HEK293 (cell line): ENCODE measurements around the gene VSIG10L.
A peak's percentile ranks its signal among the peaks of the same experiment; 100 is the strongest.

Experiments used
- GFI1B ChIP-seq: fragments of 450-650 bp; formaldehyde crosslinking; IDR thresholded peaks from 2 replicates; pipeline ENCODE4 v1.5.1; 2016; ENCODE audit warnings: missing biosample characterization, missing genetic modification characterization
- GLIS1 ChIP-seq: fragments of 450-650 bp; formaldehyde crosslinking; IDR thresholded peaks from 2 replicates; pipeline ENCODE4 v1.5.1; 2016; ENCODE audit warnings: missing biosample characterization, missing genetic modification characterization
- HOXD13 ChIP-seq: sonication (generic); formaldehyde crosslinking; IDR thresholded peaks from 2 replicates; pipeline ENCODE4 v1.8.0; 2022; ENCODE audit warnings: missing genetic modification reagents, borderline replicate concordance
- KLF1 ChIP-seq: fragments of 450-650 bp; formaldehyde crosslinking; IDR thresholded peaks from 2 replicates; pipeline ENCODE4 v1.5.1; 2016; ENCODE audit warnings: missing biosample characterization, missing genetic modification characterization
- KLF16 ChIP-seq: fragments of 450-650 bp; formaldehyde crosslinking; IDR thresholded peaks from 2 replicates; pipeline ENCODE4 v1.5.1; 2017; ENCODE audit warnings: missing biosample characterization, missing genetic modification characterization
- KLF8 ChIP-seq: fragments of 450-650 bp; formaldehyde crosslinking; IDR thresholded peaks from 2 replicates; pipeline ENCODE4 v1.5.1; 2016; ENCODE audit warnings: missing biosample characterization, missing genetic modification characterization
- PRDM1 ChIP-seq: fragments of 450-650 bp; formaldehyde crosslinking; IDR thresholded peaks from 2 replicates; pipeline ENCODE4; 2016; ENCODE audit warnings: missing biosample characterization, missing genetic modification characterization
- SP2 ChIP-seq: fragments of 450-650 bp; formaldehyde crosslinking; IDR thresholded peaks from 2 replicates; pipeline ENCODE4 v1.5.1; 2016; ENCODE audit warnings: missing biosample characterization, missing genetic modification characterization
- TCF7L2 ChIP-seq: IDR thresholded peaks from 2 replicates; pipeline ENCODE4 v1.6.1; 2011; ENCODE audit warnings: low read depth, mild to moderate bottlenecking, inconsistent platforms, low read length, moderate library complexity, borderline replicate concordance
- ZBTB6 ChIP-seq: fragments of 450-650 bp; formaldehyde crosslinking; IDR thresholded peaks from 2 replicates; pipeline ENCODE4 v1.5.1; 2017; ENCODE audit warnings: missing biosample characterization, missing genetic modification characterization
- ZEB2 ChIP-seq: fragments of 450-650 bp; formaldehyde crosslinking; IDR thresholded peaks from 2 replicates; pipeline ENCODE4 v1.5.1; 2016; ENCODE audit warnings: missing biosample characterization, missing genetic modification characterization
- ZNF16 ChIP-seq: fragments of 450-650 bp; formaldehyde crosslinking; IDR thresholded peaks from 2 replicates; pipeline ENCODE4 v1.5.1; 2016; ENCODE audit warnings: low read depth, missing biosample characterization, missing genetic modification characterization
- ZNF292 ChIP-seq: fragments of 450-650 bp; formaldehyde crosslinking; IDR thresholded peaks from 2 replicates; pipeline ENCODE4 v1.5.1; 2016; ENCODE audit warnings: low read depth, missing biosample characterization, missing genetic modification characterization, borderline replicate concordance
- ZNF416 ChIP-seq: fragments of 450-650 bp; formaldehyde crosslinking; IDR thresholded peaks from 2 replicates; pipeline ENCODE4 v1.5.1; 2016; ENCODE audit warnings: missing biosample characterization, missing genetic modification characterization
- ZNF449 ChIP-seq: fragments of 450-650 bp; formaldehyde crosslinking; IDR thresholded peaks from 2 replicates; pipeline ENCODE4 v1.5.1; 2017; ENCODE audit warnings: missing biosample characterization, mild to moderate bottlenecking, missing genetic modification characterization, moderate library complexity
- ZNF518A ChIP-seq: fragments of 450-650 bp; formaldehyde crosslinking; conservative IDR thresholded peaks from 2 replicates; pipeline ENCODE4 v1.5.1; 2016; ENCODE audit warnings: low read depth, missing biosample characterization, missing genetic modification characterization
- ZNF529 ChIP-seq: fragments of 450-650 bp; formaldehyde crosslinking; IDR thresholded peaks from 2 replicates; pipeline ENCODE4 v1.5.1; 2017; ENCODE audit warnings: missing genetic modification characterization, missing biosample characterization; ENCODE audit not compliant: insufficient replicate concordance
- ZNF555 ChIP-seq: fragments of 450-650 bp; formaldehyde crosslinking; conservative IDR thresholded peaks from 2 replicates; pipeline ENCODE4 v1.5.1; 2017; ENCODE audit warnings: missing biosample characterization, mild to moderate bottlenecking, missing genetic modification characterization, inconsistent platforms
- ZNF560 ChIP-seq: fragments of 450-650 bp; formaldehyde crosslinking; IDR thresholded peaks from 2 replicates; pipeline ENCODE4 v1.5.1; 2017; ENCODE audit warnings: missing biosample characterization, missing genetic modification characterization, borderline replicate concordance
- ZNF626 ChIP-seq: fragments of 450-650 bp; sonication (Bioruptor Pico); formaldehyde crosslinking; IDR thresholded peaks from 2 replicates; pipeline ENCODE4 v1.5.1; 2018; ENCODE audit warnings: missing biosample characterization, missing genetic modification characterization, inconsistent platforms
- ZNF76 ChIP-seq: fragments of 450-650 bp; formaldehyde crosslinking; IDR thresholded peaks from 2 replicates; pipeline ENCODE4; 2016; ENCODE audit warnings: low read depth, missing biosample characterization, missing genetic modification characterization, borderline replicate concordance
- ZNF830 ChIP-seq: fragments of 450-650 bp; IDR thresholded peaks from 2 replicates; pipeline ENCODE4 v1.5.0; 2018; ENCODE audit warnings: missing biosample characterization, missing genetic modification characterization, low read depth, mild to moderate bottlenecking, moderate library complexity
- ZXDB ChIP-seq: fragments of 450-650 bp; formaldehyde crosslinking; IDR thresholded peaks from 2 replicates; pipeline ENCODE4 v1.5.1; 2016; ENCODE audit warnings: missing biosample characterization, missing genetic modification characterization
- TF ChIP-seq, protein P1 (sequence below): fragments of 450-650 bp; formaldehyde crosslinking; IDR thresholded peaks from 2 replicates; pipeline ENCODE4 v1.5.1; 2016; ENCODE audit warnings: missing biosample characterization, missing genetic modification characterization, low read depth
- TF ChIP-seq, protein P2 (sequence below): fragments of 450-650 bp; formaldehyde crosslinking; optimal IDR thresholded peaks from 2 replicates; pipeline ENCODE3; 2016; ENCODE audit warnings: missing biosample characterization, mild to moderate bottlenecking, missing genetic modification characterization
- TF ChIP-seq, protein P3 (sequence below): fragments of 450-650 bp; formaldehyde crosslinking; IDR thresholded peaks from 2 replicates; pipeline ENCODE4 v1.5.1; 2016; ENCODE audit warnings: missing biosample characterization, missing genetic modification characterization, borderline replicate concordance

VSIG10L gene

GRCh38 chr19:51338563-51339312 lies 3.2 kb downstream of the VSIG10L start (continued):
- TF ChIP-seq, protein P1, sequence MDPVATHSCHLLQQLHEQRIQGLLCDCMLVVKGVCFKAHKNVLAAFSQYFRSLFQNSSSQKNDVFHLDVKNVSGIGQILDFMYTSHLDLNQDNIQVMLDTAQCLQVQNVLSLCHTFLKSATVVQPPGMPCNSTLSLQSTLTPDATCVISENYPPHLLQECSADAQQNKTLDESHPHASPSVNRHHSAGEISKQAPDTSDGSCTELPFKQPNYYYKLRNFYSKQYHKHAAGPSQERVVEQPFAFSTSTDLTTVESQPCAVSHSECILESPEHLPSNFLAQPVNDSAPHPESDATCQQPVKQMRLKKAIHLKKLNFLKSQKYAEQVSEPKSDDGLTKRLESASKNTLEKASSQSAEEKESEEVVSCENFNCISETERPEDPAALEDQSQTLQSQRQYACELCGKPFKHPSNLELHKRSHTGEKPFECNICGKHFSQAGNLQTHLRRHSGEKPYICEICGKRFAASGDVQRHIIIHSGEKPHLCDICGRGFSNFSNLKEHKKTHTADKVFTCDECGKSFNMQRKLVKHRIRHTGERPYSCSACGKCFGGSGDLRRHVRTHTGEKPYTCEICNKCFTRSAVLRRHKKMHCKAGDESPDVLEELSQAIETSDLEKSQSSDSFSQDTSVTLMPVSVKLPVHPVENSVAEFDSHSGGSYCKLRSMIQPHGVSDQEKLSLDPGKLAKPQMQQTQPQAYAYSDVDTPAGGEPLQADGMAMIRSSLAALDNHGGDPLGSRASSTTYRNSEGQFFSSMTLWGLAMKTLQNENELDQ (tag by site-specific recombination) = no peak
- no peak for TF ChIP-seq ZNF830 (tag by site-specific recombination)
- peak; percentile 52; the same call in 1 of the 2 replicates for TF ChIP-seq ZEB2
- TF ChIP-seq PRDM1 (tag by site-specific recombination) = peak; percentile 82
- TF ChIP-seq ZNF449 = no peak
- no peak for TF ChIP-seq ZNF518A (tag by site-specific recombination)
- peak; percentile 67 for TF ChIP-seq KLF16 (tag by site-specific recombination)
- no peak for TF ChIP-seq ZNF560 (tag by site-specific recombination)
- no peak for TF ChIP-seq TCF7L2
- TF ChIP-seq HOXD13 (CRISPR knock-in tag) = no peak
- peak; percentile 57; the same call in 1 of the 2 replicates for TF ChIP-seq GLIS1 (tag by site-specific recombination)
- no peak for TF ChIP-seq ZNF76 (tag by site-specific recombination)
- TF ChIP-seq ZNF529 (tag by site-specific recombination) = no peak
- peak; percentile 39; the same call in 1 of the 2 replicates for TF ChIP-seq ZXDB
- no peak for TF ChIP-seq ZBTB6 (tag by site-specific recombination)
- peak; percentile 2 for TF ChIP-seq SP2 (tag by site-specific recombination)
- no peak for TF ChIP-seq ZNF555 (tag by site-specific recombination)
- TF ChIP-seq GFI1B (tag by site-specific recombination) = no peak
- TF ChIP-seq, protein P2, sequence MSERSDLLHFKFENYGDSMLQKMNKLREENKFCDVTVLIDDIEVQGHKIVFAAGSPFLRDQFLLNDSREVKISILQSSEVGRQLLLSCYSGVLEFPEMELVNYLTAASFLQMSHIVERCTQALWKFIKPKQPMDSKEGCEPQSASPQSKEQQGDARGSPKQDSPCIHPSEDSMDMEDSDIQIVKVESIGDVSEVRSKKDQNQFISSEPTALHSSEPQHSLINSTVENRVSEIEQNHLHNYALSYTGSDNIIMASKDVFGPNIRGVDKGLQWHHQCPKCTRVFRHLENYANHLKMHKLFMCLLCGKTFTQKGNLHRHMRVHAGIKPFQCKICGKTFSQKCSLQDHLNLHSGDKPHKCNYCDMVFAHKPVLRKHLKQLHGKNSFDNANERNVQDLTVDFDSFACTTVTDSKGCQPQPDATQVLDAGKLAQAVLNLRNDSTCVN (tag by site-specific recombination) = peak; percentile 55
- TF ChIP-seq, protein P3, sequence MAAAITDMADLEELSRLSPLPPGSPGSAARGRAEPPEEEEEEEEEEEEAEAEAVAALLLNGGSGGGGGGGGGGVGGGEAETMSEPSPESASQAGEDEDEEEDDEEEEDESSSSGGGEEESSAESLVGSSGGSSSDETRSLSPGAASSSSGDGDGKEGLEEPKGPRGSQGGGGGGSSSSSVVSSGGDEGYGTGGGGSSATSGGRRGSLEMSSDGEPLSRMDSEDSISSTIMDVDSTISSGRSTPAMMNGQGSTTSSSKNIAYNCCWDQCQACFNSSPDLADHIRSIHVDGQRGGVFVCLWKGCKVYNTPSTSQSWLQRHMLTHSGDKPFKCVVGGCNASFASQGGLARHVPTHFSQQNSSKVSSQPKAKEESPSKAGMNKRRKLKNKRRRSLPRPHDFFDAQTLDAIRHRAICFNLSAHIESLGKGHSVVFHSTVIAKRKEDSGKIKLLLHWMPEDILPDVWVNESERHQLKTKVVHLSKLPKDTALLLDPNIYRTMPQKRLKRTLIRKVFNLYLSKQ (tag by site-specific recombination) = no peak
- no peak for TF ChIP-seq ZNF16 (tag by site-specific recombination)
- TF ChIP-seq KLF8 (tag by site-specific recombination) = no peak; the same call in 1 of the 2 replicates
- no peak for TF ChIP-seq ZNF292
- no peak for TF ChIP-seq ZNF626 (tag by site-specific recombination)
- no peak; the same call in 1 of the 2 replicates for TF ChIP-seq KLF1
- no peak for TF ChIP-seq ZNF416 (tag by site-specific recombination)
